AG20443 (cell line): ENCODE data around the gene ANKRD11.
"Not testable (repeated sequence)": the region's sequence is repeated elsewhere in the genome, so short reads cannot be mapped to it uniquely, and the experiment has no call there.

Experiments used
- DNase-seq: peaks from one replicate; pipeline ENCODE4 v3.0.0; 2012; ENCODE audit warnings: low spot score, mixed read lengths

The ANKRD11 gene

GRCh38 chr16:89328412-89329400 lies 161.7 kb downstream of the ANKRD11 start:
- not testable (repeated sequence) for DNase-seq

- DNase-seq: no peak
These were observed 163.6 kb downstream of the ANKRD11 start for GRCh38 chr16:89326721-89327120.

GRCh38 chr16:89325861-89326471 lies 164.4 kb downstream of the ANKRD11 start:
- DNase-seq: peak; percentile 85

GRCh38 chr16:89324056-89325010 lies 166.0 kb downstream of the ANKRD11 start:
- DNase-seq: peak; percentile 73

GRCh38 chr16:89323120-89323960 lies 167.0 kb downstream of the ANKRD11 start:
- no peak for DNase-seq

- DNase-seq: peak; percentile 64
These were observed 167.8 kb downstream of the ANKRD11 start for GRCh38 chr16:89322321-89323119.

- DNase-seq: no peak
These were observed 169.4 kb downstream of the ANKRD11 start for GRCh38 chr16:89320782-89321501.

- DNase-seq: peak; percentile 83
These were observed 170.2 kb downstream of the ANKRD11 start for GRCh38 chr16:89319886-89320781.

- no peak for DNase-seq
These were observed 170.8 kb downstream of the ANKRD11 start for GRCh38 chr16:89319631-89319885.

GRCh38 chr16:89318871-89319630 lies 171.3 kb downstream of the ANKRD11 start:
- DNase-seq: no peak

GRCh38 chr16:89318430-89318758 lies 172.0 kb downstream of the ANKRD11 start:
- no peak for DNase-seq

GRCh38 chr16:89317729-89318429 lies 172.5 kb downstream of the ANKRD11 start:
- DNase-seq: no peak

- no peak for DNase-seq
These were observed 173.2 kb downstream of the ANKRD11 start for GRCh38 chr16:89317101-89317671.

- no peak for DNase-seq
These were observed 173.7 kb downstream of the ANKRD11 start for GRCh38 chr16:89316701-89317100.

GRCh38 chr16:89315791-89316581 lies 174.4 kb downstream of the ANKRD11 start:
- peak; percentile 63 for DNase-seq

- no peak for DNase-seq
These were observed 175.1 kb downstream of the ANKRD11 start for GRCh38 chr16:89315271-89315670.
